HG02884 (cell line): ENCODE data around the gene TAS2R19.
"Not testable (repeated sequence)": the region's sequence is repeated elsewhere in the genome, so short reads cannot be mapped to it uniquely, and the experiment has no call there.

Experiments
- ATAC-seq: cut with Tn5 transposase; IDR thresholded peaks from one replicate; pipeline ENCODE4 v1.9.1; 2021; ENCODE audit warnings: mild to moderate bottlenecking, moderate library complexity; ENCODE audit not compliant: unreplicated experiment

TAS2R19 gene

GRCh38 chr12:11022520-11022919 lies at the start of gene TAS2R19:
Gene TAS2R19 (minus strand): TSS chr12:11022620. CDS start chr12:11022571, 49 bp downstream.
- ATAC-seq = no peak

- ATAC-seq = no peak
Measured at GRCh38 chr12:11071414-11071813, 49.0 kb upstream of the TAS2R19 start.

GRCh38 chr12:11070999-11071398 lies 48.6 kb upstream of the TAS2R19 start:
- ATAC-seq = no peak

- ATAC-seq = no peak
Measured at GRCh38 chr12:11069854-11070365, 47.5 kb upstream of the TAS2R19 start.

- ATAC-seq = no peak
Measured at GRCh38 chr12:11067514-11067913, 45.1 kb upstream of the TAS2R19 start.

- ATAC-seq = not testable (repeated sequence)
Measured at GRCh38 chr12:11062194-11062593, 39.8 kb upstream of the TAS2R19 start, which contains the start of gene TAS2R46. Gene TAS2R46 (minus strand): TSS chr12:11062294. CDS start chr12:11062294, 0 bp downstream.

- ATAC-seq = no peak
Measured at GRCh38 chr12:11059784-11060183, 37.4 kb upstream of the TAS2R19 start.

GRCh38 chr12:11059041-11059440 lies 36.6 kb upstream of the TAS2R19 start:
- no peak for ATAC-seq

- no peak for ATAC-seq
Measured at GRCh38 chr12:11055306-11055705, 32.9 kb upstream of the TAS2R19 start.

- not testable (repeated sequence) for ATAC-seq
Measured at GRCh38 chr12:11049806-11050531, 27.5 kb upstream of the TAS2R19 start.

GRCh38 chr12:11041366-11041765 lies 18.9 kb upstream of the TAS2R19 start:
- ATAC-seq = not testable (repeated sequence)

GRCh38 chr12:11040162-11040561 lies 17.7 kb upstream of the TAS2R19 start:
- ATAC-seq = no peak

- no peak for ATAC-seq
Measured at GRCh38 chr12:11039171-11039570, 16.8 kb upstream of the TAS2R19 start.

GRCh38 chr12:11033959-11034358 lies 11.5 kb upstream of the TAS2R19 start:
- ATAC-seq = not testable (repeated sequence)

GRCh38 chr12:11031307-11031706 lies 8.9 kb upstream of the TAS2R19 start, which contains the start of gene TAS2R31:
Gene TAS2R31 (minus strand): TSS chr12:11031407. CDS start chr12:11031335, 72 bp downstream.
- no peak for ATAC-seq

- ATAC-seq = no peak
Measured at GRCh38 chr12:11026118-11026517, 3.7 kb upstream of the TAS2R19 start.

GRCh38 chr12:11023387-11023786 lies 967 bp upstream of the TAS2R19 start:
- no peak for ATAC-seq

- no peak for ATAC-seq
Measured at GRCh38 chr12:11016937-11017336, 5.5 kb downstream of the TAS2R19 start.

- ATAC-seq = no peak
Measured at GRCh38 chr12:11015775-11016430, 6.5 kb downstream of the TAS2R19 start.

GRCh38 chr12:11014234-11014633 lies 8.2 kb downstream of the TAS2R19 start:
- no peak for ATAC-seq

GRCh38 chr12:11007608-11008007 lies 14.8 kb downstream of the TAS2R19 start:
- no peak for ATAC-seq

- ATAC-seq = no peak
Measured at GRCh38 chr12:10998204-10998603, 24.2 kb downstream of the TAS2R19 start, which contains the start of gene TAS2R20. Gene TAS2R20 (minus strand): TSS chr12:10998304. CDS start chr12:10997875, 429 bp downstream.
